HG03520 (cell line): ENCODE data around the gene CFAP45.

Source experiments
- ATAC-seq: cut with Tn5 transposase; IDR thresholded peaks from one replicate; pipeline ENCODE4 v1.9.1; 2021; ENCODE audit warnings: mild to moderate bottlenecking, moderate library complexity; ENCODE audit not compliant: unreplicated experiment

Gene CFAP45

DNA sequence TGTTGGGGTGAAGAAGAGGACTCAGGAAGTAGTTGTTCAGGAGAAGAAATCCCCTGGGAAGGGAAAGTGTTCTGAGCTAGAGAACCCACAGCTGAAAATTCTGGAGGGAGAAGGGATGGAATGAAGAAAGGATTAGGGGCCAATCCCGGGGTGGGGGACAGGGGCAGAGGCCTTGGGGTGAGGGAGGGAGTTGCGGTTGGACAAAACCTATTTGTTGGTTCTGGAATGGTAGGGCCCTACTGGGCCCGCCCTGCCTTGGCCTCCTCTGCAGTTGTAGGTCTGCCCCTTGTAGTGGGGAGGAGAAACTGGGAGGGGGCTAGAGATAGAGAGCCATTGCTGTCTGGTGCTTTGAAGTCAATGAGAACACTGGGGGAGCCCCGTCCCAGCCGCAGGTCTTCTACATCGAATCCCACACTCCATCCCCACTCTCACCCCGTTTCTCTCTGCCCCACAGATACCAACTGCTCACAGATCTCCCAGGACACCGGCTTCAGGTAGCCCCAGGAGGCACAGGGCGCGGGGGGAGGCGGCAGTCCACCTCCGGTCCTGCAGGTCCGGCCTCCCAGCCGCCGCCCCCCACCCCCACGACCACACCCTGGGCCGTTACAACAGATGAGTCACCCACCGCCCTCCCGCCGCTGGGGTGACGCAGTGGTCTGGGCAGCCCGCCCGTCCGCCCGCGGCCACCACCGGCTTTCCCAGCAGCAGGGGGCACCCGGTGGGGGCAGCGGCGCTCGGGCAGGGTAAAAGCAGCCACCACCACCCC lies 24.2 kb upstream of the CFAP45 start:
- no peak for ATAC-seq

GRCh38 chr1:159923203-159924024 lies 23.4 kb upstream of the CFAP45 start:
- ATAC-seq, result peak; percentile 31

- ATAC-seq, result no peak
Observed at GRCh38 chr1:159922511-159923202, 22.7 kb upstream of the CFAP45 start.

- no peak for ATAC-seq
Observed at GRCh38 chr1:159921700-159922504, 21.9 kb upstream of the CFAP45 start.

DNA sequence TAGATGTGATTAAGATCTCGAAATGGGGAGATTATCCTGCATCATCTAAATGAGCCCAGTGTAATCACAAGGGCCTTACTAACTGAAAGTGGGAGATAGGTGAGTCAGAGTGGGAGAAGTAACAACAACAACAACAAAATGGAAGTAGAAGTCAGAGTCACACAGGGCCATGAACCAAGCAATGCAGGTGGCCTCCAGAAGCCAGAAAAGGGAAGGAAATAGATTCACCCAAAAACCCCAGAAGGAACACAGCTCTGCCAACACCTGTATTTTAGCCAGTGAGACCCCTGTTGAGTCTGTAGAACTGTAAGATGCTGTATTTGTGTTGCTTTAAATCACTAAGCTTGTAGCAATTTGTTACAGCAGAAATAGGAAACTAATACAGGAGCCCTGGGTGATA lies 21.3 kb upstream of the CFAP45 start:
- ATAC-seq, result peak; percentile 19

DNA sequence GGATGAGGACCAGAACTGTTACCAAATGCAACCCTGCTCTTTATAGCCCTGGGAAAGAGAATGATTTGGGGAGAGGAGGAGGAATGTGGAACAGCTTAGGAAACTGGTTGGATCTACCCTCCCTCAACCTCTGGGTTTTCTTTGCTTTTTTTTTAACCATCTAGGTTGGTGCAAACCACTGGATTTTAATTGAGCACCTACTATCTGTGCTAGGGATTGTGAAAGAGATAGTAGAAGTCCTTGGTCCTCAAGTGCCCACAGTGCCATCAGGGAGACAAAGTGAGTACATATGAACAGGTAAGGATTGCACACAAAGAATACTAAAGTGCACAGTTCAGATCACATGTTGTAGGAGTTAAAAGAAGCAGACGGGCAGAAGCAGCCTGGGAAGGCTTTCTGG lies 20.7 kb upstream of the CFAP45 start:
- no peak for ATAC-seq

- ATAC-seq, result no peak
Observed at GRCh38 chr1:159920202-159920601, 20.2 kb upstream of the CFAP45 start.

- ATAC-seq, result no peak
Observed at GRCh38 chr1:159919236-159919865, 19.4 kb upstream of the CFAP45 start.

DNA sequence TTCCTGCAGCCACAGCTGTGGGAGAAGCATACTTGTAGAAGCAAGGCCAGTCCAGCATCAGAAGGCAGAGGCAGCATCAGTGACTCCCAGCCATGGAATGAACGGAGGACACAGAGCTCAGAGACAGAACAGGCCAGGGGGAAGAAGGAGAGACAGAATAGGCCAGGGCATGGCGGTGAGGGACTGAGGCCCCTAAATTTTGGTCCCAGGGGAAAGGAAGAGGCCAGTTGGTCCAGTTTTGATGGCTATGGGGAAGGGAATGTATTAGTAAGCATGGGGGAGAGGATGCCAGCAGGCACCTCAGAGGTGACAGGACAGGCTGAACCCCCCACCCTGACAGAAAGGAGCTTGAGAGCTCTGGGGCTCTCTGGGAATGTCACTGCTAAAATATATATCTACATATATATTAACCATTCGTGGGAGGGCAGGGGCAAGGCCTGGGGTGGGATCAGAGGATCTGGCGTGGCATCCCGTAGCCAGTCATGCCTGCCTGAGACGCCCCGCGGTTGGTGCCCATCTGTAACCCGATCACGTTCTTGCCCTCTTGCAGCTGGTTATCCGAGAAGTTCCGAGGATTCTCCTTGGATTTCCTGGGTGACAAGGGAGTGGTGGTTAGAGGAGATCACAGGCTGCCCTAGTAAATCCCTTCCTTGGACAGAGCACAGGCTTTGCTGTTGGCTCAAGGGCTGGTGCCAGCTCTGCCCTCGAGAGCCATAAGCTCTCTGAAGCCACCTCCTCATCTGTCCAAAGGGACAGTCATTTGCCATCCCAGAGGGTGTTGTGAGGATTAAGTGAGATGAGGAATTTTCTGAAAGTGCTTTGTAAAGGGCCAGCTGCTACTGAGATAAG lies 18.6 kb upstream of the CFAP45 start:
- ATAC-seq, result no peak

DNA sequence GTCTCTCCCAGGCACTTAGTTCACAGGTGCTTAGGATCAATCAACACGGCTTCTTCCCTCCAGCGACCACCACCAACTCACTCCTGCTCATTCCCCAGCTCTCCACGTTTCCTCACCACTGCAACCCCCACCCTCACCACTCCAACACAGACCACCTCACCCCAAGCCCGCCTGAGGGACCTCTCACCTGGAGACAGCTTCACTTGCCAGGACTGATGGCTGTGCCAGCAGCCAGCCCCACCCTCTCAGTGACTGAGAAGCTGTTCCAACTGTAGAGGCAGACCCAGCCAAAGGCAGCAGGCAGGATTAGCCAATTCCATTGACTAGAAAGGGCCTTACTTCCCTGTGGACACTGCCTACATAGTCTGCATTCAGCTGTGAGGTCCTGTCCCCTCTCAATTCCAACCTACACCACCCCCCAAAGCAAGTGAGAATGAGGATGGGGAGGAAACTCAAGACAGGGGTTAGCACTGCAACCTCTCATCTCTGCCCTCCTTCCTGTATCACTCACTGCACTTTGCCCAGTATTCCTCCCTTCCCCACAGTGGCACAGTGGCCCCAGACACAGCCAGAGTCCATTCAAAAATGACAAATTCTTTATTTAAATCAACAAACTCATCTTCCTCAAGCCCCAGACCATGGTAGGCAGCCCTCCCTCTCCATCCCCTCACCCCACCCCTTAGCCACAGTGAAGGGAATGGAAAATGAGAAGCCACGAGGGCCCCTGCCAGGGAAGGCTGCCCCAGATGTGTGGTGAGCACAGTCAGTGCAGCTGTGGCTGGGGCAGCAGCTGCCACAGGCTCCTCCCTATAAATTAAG lies 17.8 kb upstream of the CFAP45 start:
- ATAC-seq, result no peak

DNA sequence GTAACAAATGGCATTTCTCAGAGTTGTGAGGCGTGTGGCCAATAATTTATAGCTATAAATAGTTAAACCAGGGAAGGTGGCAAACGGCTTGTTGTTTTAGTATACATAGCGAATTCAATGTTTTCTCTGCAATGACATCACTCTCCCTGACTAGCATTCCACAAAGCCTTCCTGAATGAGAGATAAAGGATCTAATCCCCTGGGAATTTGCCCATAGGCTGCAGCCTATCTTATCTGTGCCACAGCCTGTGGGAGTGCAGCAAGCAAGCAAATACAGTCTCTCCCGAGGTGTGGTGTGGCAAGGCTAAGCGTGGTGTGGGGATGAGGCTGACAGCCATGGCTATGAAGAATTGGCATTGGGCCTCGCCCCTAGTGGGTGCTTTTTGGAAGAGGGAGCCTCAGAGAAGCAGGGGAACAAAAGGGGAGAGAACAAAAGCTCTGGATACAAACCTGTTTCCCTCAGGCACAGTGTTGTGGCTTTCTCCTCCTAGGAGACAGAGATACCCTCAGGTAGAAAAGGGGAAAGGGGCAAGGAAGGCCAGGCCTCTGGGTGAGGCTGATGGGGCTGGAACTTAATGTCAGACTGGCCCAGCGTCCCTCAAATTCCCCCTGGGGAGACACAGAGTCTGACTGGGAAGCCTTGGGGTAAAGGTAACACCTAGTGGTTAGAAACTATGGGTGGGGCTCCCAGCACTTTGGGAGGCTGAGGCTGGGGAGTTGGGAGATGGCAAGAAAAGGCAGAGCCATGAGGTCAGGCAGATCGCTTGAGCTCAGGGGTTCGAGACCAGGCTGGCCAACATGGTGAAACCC lies 16.5 kb upstream of the CFAP45 start:
- ATAC-seq, result no peak

- no peak for ATAC-seq
Observed at GRCh38 chr1:159915571-159916241, 15.7 kb upstream of the CFAP45 start.

DNA sequence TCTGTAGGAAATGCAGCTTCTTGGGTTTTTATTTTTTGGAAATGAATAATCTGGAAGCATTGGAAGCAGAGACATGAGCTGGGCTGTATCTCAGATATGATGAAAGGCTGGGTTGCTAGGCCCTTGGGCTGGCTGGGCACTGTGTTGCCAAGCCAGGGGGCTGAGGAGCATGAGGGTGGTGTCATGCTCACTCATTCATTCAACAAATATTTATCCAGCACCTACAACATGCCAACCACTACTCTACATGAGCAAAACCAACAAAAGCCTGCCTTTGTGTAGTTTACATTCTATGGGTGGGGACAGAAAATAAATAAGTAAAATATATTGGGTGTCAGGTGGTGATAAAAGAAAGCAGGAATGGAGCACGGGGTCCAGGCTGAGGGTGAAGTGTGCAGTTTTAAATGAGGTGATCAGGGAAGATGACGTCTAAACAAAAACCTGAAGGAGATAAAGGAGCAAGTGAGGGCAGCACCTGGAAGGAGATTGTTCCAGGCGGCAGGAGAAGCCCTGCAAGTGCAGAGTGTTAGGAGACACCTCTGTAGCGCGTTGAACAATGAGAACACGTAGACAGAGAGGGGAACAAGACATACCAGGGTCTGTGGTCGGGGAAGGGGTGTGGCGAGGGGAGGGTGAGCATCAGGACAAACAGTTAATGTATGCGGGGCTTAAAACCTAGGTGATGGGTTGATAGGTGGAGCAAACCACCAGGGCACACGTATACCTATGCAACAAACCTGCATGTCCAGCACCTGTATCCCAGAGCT lies 14.5 kb upstream of the CFAP45 start:
- ATAC-seq, result no peak

DNA sequence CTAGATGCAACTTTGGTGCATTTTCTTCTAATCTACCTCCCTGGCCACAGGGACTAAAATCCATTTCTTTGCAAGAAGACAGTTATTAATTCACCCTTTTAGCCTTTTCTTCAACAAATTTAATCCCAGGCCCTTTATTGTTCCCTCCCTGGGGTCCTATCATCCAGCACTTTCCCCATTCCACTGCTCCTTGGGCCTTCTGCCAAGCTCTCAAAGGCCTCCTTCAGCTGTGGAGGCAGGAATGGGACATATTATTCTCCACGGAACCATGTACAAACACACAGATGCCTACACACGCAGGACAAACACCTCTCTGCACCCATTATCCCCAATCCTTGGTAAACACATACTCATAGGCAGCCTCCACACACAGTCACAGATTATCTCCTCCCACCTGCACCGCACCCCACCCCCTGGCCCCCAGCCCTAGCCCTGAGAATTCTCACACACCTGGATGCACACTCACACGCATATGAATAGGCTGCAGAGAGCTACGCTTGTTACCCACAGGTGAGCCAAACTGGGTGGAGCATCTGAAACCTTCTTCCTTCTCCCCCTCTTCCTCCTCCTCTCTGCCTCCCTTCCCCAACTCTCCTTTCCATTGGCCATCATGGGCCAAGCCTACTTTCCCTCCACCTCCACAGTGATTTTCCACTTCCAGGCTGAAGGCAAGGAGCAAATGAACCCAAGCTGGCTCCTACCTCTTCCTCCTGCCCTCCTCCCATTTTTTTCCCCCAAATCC lies 13.7 kb upstream of the CFAP45 start:
- no peak for ATAC-seq

- no peak for ATAC-seq
Observed at GRCh38 chr1:159911326-159912070, 11.5 kb upstream of the CFAP45 start.
